Suprapubic skin (tissue), 3 donors: ENCODE results near the gene ITPRID1.

Source experiments
- EP300 ChIP-seq: sonication (generic); formaldehyde crosslinking; IDR thresholded peaks from one replicate; pipeline ENCODE4 v1.6.1; 2017; ENCODE audit warnings: antibody characterized with exemption
- POLR2A ChIP-seq, 2 donors: fragments of 450-650 bp; IDR thresholded peaks; one replicate each; pipeline ENCODE4 v1.6.1; 2017; ENCODE audit warnings: antibody characterized with exemption in 2 of 2, mild to moderate bottlenecking in 2 of 2, moderate library complexity in 2 of 2
- TF ChIP-seq, protein P1 (sequence below), 2 donors: fragments of 200-600 bp in 1 of 2; fragments of 450-650 bp in 1 of 2; sonication (generic) in 1 of 2; IDR thresholded peaks; one replicate each; pipeline ENCODE4 v1.5.1; 2016 to 2019; ENCODE audit warnings: antibody characterized with exemption in 2 of 2, mild to moderate bottlenecking in 1 of 2, moderate library complexity in 1 of 2

DNA sequence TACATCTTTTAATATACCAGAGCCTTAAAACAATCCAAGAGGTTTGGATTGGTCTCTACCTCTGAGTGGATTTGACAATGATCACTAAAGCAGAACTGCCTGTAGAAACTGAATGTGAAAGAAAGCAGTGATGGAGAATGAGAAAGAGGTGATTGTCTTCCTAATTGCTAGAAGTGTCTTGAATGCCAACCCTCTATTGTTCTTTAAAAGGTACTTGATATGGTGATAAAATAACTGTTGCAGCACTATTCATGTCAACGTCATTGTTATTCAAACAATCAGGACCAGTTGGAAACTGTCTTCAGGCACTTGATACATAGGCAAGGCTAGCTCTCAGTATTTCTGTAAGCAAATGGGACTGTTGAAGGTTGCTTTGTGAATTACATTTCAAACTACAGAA, 47.9 kb upstream of the ITPRID1 start:
- TF ChIP-seq, protein P1, sequence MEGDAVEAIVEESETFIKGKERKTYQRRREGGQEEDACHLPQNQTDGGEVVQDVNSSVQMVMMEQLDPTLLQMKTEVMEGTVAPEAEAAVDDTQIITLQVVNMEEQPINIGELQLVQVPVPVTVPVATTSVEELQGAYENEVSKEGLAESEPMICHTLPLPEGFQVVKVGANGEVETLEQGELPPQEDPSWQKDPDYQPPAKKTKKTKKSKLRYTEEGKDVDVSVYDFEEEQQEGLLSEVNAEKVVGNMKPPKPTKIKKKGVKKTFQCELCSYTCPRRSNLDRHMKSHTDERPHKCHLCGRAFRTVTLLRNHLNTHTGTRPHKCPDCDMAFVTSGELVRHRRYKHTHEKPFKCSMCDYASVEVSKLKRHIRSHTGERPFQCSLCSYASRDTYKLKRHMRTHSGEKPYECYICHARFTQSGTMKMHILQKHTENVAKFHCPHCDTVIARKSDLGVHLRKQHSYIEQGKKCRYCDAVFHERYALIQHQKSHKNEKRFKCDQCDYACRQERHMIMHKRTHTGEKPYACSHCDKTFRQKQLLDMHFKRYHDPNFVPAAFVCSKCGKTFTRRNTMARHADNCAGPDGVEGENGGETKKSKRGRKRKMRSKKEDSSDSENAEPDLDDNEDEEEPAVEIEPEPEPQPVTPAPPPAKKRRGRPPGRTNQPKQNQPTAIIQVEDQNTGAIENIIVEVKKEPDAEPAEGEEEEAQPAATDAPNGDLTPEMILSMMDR (IDR thresholded peaks at IDR 0.05) = no peak
- TF ChIP-seq POLR2A (IDR thresholded peaks at IDR 0.05) = no peak
- TF ChIP-seq EP300 = no peak
